ENCODE data around the gene GPN1.

- no peak for TF ChIP-seq CTCF (IDR thresholded peaks at IDR 0.05)
- TF ChIP-seq POLR2A (IDR thresholded peaks at IDR 0.05) = no peak
Observed at GRCh38 chr2:27652341-27652740, 23.5 kb downstream of the GPN1 start.
